H1 (cell line): ENCODE results near the gene SGK2. TPM values are rescaled to one million over a fixed set of nuclear protein-coding genes. Genes with fewer than 3 reads are reported as not detected.
A peak's percentile ranks its signal among the peaks of the same experiment; 100 is the strongest.

Experiments
- CTCF ChIA-PET: fragments of 300-600 bp; sonication (Branson Sonifier 250); formaldehyde crosslinking; loops from one replicate; lab custom pipeline; 2021; ENCODE audit not compliant: partially characterized antibody; lab: Charles Lee
- POLR2A ChIA-PET: fragments of 300-600 bp; sonication (Branson Sonifier 250); formaldehyde crosslinking; loops from one replicate; lab custom pipeline; 2021; ENCODE audit warnings: inconsistent platforms; ENCODE audit not compliant: partially characterized antibody; lab: Charles Lee
- DNase-seq, 2 experiments: peaks; one replicate each; pipeline versions ENCODE4 v3.0.0 to v3.0.0-alpha.2; 2010 to 2022; ENCODE audit warnings: low spot score in 2 of 2, low read depth in 1 of 2, mixed read lengths in 1 of 2
- FAIRE-seq: peaks from 2 replicates; lab custom pipeline; 2011; peaks lifted over from hg19 to GRCh38; lab: Jason Lieb, UNC
- H2AFZ ChIP-seq: 2 replicates; pipeline ENCODE4 v1.8.1; 2012; ENCODE audit warnings: low read length, inconsistent platforms
- H2AK5ac ChIP-seq: 2 replicates; pipeline ENCODE4 v1.6.1; 2013; ENCODE audit warnings: low read depth, low read length
- H2BK120ac ChIP-seq: replicated peaks from 2 replicates; pipeline ENCODE3; 2013; ENCODE audit warnings: low read depth, low read length, inconsistent platforms
- H2BK12ac ChIP-seq: 2 replicates; pipeline ENCODE4 v1.6.1; 2013; ENCODE audit warnings: low read depth, low read length
- H2BK15ac ChIP-seq: 2 replicates; pipeline ENCODE4 v1.6.1; 2013; ENCODE audit warnings: low read length
- H2BK20ac ChIP-seq: 2 replicates; pipeline ENCODE4 v1.6.1; 2013; ENCODE audit warnings: low read length
- H2BK5ac ChIP-seq: 2 replicates; pipeline ENCODE4 v1.6.1; 2013; ENCODE audit warnings: low read depth, low read length
- H3K14ac ChIP-seq: 2 replicates; pipeline ENCODE4 v1.6.1; 2013; ENCODE audit warnings: inconsistent platforms; ENCODE audit not compliant: insufficient read length
- H3K18ac ChIP-seq: 2 replicates; pipeline ENCODE4 v1.6.1; 2013; ENCODE audit warnings: low read length; ENCODE audit errors: extremely low read depth
- H3K23ac ChIP-seq: 2 replicates; pipeline ENCODE4 v1.6.1; 2013; ENCODE audit warnings: inconsistent platforms; ENCODE audit not compliant: insufficient read length
- H3K23me2 ChIP-seq: 2 replicates; pipeline ENCODE4 v1.6.1; 2013; ENCODE audit warnings: low read depth, low read length
- H3K27ac ChIP-seq: 2 replicates; pipeline ENCODE4 v1.6.1; 2011; ENCODE audit warnings: low read depth, low read length, inconsistent platforms
- H3K27me3 ChIP-seq, 4 experiments: replicated peaks in 1 of 4; 1 replicate in 1 of 4; 2 replicates in 3 of 4; pipeline versions ENCODE4 v1.6.1 to v1.8.1; 2011 to 2013; ENCODE audit warnings: low read length in 3 of 4, mild to moderate bottlenecking in 3 of 4, inconsistent platforms in 2 of 4, mixed read lengths in 2 of 4, moderate library complexity in 1 of 4; ENCODE audit not compliant: control insufficient read depth in 3 of 4, insufficient read depth in 3 of 4; ENCODE audit errors: extremely low read depth in 1 of 4
- H3K36me3 ChIP-seq, 4 experiments: 2 replicates each; pipeline versions ENCODE4 v1.6.1 to v1.8.1; 2011 to 2013; ENCODE audit warnings: mild to moderate bottlenecking in 4 of 4, low read length in 3 of 4, moderate library complexity in 2 of 4, control low read depth in 1 of 4, inconsistent platforms in 1 of 4; ENCODE audit not compliant: insufficient read depth in 4 of 4, control insufficient read depth in 2 of 4
- H3K4ac ChIP-seq: replicated peaks from 2 replicates; pipeline ENCODE3; 2013; ENCODE audit warnings: low read length, low read depth, mixed read lengths, inconsistent platforms; ENCODE audit not compliant: insufficient read length
- H3K4me1 ChIP-seq, 4 experiments: replicated peaks in 1 of 4; 1 replicate in 1 of 4; 2 replicates in 3 of 4; pipeline versions ENCODE4 v1.6.1 to v1.8.1; 2011 to 2013; ENCODE audit warnings: low read length in 3 of 4, inconsistent platforms in 2 of 4, mixed read lengths in 1 of 4; ENCODE audit not compliant: insufficient read depth in 4 of 4, control insufficient read depth in 3 of 4
- H3K4me2 ChIP-seq, 2 experiments: 2 replicates each; pipeline versions ENCODE4 v1.6.1 to v1.8.1; 2011 to 2013; ENCODE audit warnings: low read depth in 2 of 2, low read length in 2 of 2, control low read depth in 1 of 2, inconsistent platforms in 1 of 2, mild to moderate bottlenecking in 1 of 2; ENCODE audit not compliant: insufficient read depth in 1 of 2
- H3K4me3 ChIP-seq, 4 experiments: fragments of 200-600, 300-600 bp in 1 of 4; sonication (generic), shearing (Covaris generic), sonication (Bioruptor Twin) in 1 of 4; 2 replicates each; pipeline versions ENCODE4 v1.5.1 to v1.8.1; 2011 to 2016; ENCODE audit warnings: low read length in 4 of 4, low read depth in 3 of 4, control low read depth in 2 of 4, inconsistent platforms in 2 of 4, mild to moderate bottlenecking in 2 of 4, mixed read lengths in 1 of 4, moderate library complexity in 1 of 4; ENCODE audit not compliant: insufficient read depth in 2 of 4; ENCODE audit errors: extremely low read depth in 1 of 4
- H3K56ac ChIP-seq: replicated peaks from 2 replicates; pipeline ENCODE3; 2013; ENCODE audit warnings: low read depth, mild to moderate bottlenecking, mixed read lengths, low read length, inconsistent platforms; ENCODE audit not compliant: insufficient read length
- H3K79me1 ChIP-seq: 2 replicates; pipeline ENCODE4 v1.6.1; 2013; ENCODE audit warnings: low read depth, low read length, control low read depth
- H3K79me2 ChIP-seq, 2 experiments: 2 replicates each; pipeline versions ENCODE4 v1.6.1 to v1.8.1; 2012 to 2013; ENCODE audit warnings: low read length in 2 of 2, mild to moderate bottlenecking in 2 of 2, inconsistent platforms in 1 of 2; ENCODE audit not compliant: insufficient read depth in 2 of 2, control insufficient read depth in 1 of 2
- H3K9ac ChIP-seq, 4 experiments: replicated peaks in 1 of 4; 1 replicate in 1 of 4; 2 replicates in 3 of 4; pipeline versions ENCODE4 v1.6.1 to v1.8.1; 2011 to 2013; ENCODE audit warnings: low read depth in 3 of 4, low read length in 3 of 4, control low read depth in 2 of 4, mild to moderate bottlenecking in 2 of 4, moderate library complexity in 2 of 4, inconsistent platforms in 1 of 4; ENCODE audit errors: extremely low read depth in 1 of 4
- H3K9me3 ChIP-seq, 2 experiments: 2 replicates each; pipeline versions ENCODE4 v1.6.1 to v1.8.1; 2012 to 2013; ENCODE audit warnings: mild to moderate bottlenecking in 2 of 2, moderate library complexity in 2 of 2, control low read depth in 1 of 2, inconsistent platforms in 1 of 2, low read depth in 1 of 2, low read length in 1 of 2, mixed read lengths in 1 of 2; ENCODE audit not compliant: insufficient read depth in 2 of 2
- H4K20me1 ChIP-seq, 2 experiments: replicated peaks in 1 of 2; 2 replicates each; pipeline versions ENCODE3 to v1.8.1; 2011 to 2013; ENCODE audit warnings: inconsistent platforms in 2 of 2, low read length in 2 of 2, mild to moderate bottlenecking in 1 of 2; ENCODE audit not compliant: insufficient read depth in 2 of 2, control insufficient read depth in 1 of 2
- H4K5ac ChIP-seq: 2 replicates; pipeline ENCODE4 v1.6.1; 2013; ENCODE audit warnings: low read length, low read depth, mixed read lengths, inconsistent platforms; ENCODE audit not compliant: insufficient read length
- H4K8ac ChIP-seq: 2 replicates; pipeline ENCODE4 v1.8.0; 2013; ENCODE audit warnings: mild to moderate bottlenecking, moderate library complexity, low read length, inconsistent platforms; ENCODE audit not compliant: insufficient read depth; ENCODE audit errors: extremely low read depth
- H4K91ac ChIP-seq: replicated peaks from 2 replicates; pipeline ENCODE3; 2013; ENCODE audit warnings: low read length, mixed read lengths, inconsistent platforms; ENCODE audit not compliant: insufficient read length
- EGR1 ChIP-seq: IDR thresholded peaks from 2 replicates; pipeline ENCODE4 v1.6.1; 2011; ENCODE audit warnings: low read depth, low read length, borderline replicate concordance
- KDM1A ChIP-seq: fragments of 200-600, 300-600 bp; sonication (generic); IDR thresholded peaks from 2 replicates; pipeline ENCODE4 v1.7.1; 2016; ENCODE audit warnings: mild to moderate bottlenecking, low read length, borderline replicate concordance
- SUZ12 ChIP-seq: fragments of 200-600 bp; sonication (generic); IDR thresholded peaks from 2 replicates; pipeline ENCODE4 v1.6.1; 2012; ENCODE audit warnings: mild to moderate bottlenecking, inconsistent platforms, low read length, moderate library complexity, mixed read lengths
- YY1 ChIP-seq: IDR thresholded peaks from 2 replicates; pipeline ENCODE4 v1.6.1; 2011; ENCODE audit warnings: low read depth, mild to moderate bottlenecking, low read length
- WGBS, 2 experiments: shearing (Covaris generic) in 1 of 2; methylation state at CpG; one replicate each; pipeline versions ENCODE4 v1.1.6 to v1.1.7; 2013 to 2015; ENCODE audit warnings: low lambda C conversion rate in 2 of 2, mixed read lengths in 2 of 2, inconsistent platforms in 1 of 2, low coverage in 1 of 2, missing lambda C conversion rate in 1 of 2; ENCODE audit not compliant: insufficient replicate concordance in 2 of 2, insufficient coverage in 1 of 2, insufficient read length in 1 of 2; ENCODE audit errors: extremely low coverage in 1 of 2, missing lambda C conversion rate in 1 of 2; 5-methylcytosine and 5-hydroxymethylcytosine counted together
- polyA plus RNA-seq, 7 experiments: library from polyadenylated mRNA; depleted of rRNA in 3 of 7; stranded (reverse) in 5 of 7; unstranded in 2 of 7; fragments of >200 nt in 5 of 7; fragments of 200-250 nt in 2 of 7; gene quantifications; 1 replicate in 5 of 7; 2 replicates in 1 of 7; 4 replicates in 1 of 7; pipeline versions ENCODE4 v1.2.1 to v1.2.3, GENCODE V29; 2011 to 2013; ENCODE audit warnings: missing spikeins in 2 of 7, mixed read lengths in 2 of 7
- total RNA-seq: library from RNA; stranded (reverse); fragmentation: NEBNext Ultra II Directional; extraction: Animal tissue kit (Norgen Biotek cat#: 25700); gene quantifications from 2 replicates; pipeline ENCODE4 v1.2.1, GENCODE V29; 2021

SGK2 gene
- total and polyA plus RNA-seq, 2 of the 8 experiments (the other 6 are each of a cell fraction or from before 2014, with no cell fraction given): 0.21 TPM; not detected in 1

DNA sequence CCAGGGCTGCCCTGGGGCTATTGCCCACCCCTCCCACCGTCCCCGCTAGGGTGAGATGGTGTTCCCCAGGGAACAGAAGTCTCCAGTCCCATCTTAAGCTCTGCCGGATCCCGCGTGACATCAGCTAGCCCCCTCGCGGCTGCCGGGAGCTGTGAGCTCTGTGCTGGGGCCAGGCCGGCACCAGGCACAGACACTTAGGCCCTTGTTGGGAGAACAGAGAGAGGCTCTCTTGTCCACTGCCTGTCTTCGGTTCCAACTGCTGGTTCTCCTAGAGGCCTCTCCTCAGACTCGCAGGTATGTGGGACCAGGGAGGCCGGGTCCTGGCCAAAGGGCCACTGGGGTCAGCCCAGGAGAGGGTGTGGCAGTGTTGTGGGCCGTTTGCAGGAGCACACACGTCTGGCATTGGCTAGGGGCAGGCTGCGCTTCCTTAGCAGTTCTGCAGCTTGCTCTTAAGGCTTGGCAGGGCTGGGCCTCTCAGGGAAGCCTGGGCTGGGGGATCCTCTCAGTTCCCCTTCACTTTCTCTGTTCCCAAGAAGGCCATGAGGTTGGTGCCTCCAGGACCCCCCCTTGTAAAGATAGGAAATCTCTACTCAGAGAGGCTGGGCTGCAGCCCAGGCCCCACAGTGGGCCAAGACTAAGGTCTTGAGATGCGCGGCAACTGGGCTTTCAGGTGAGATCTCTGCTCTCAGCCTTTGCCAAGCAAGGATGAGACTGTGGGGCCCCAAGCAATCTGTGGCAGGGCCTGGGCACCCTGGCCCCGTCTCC, 6.3 kb downstream of the SGK2 start:
- Histone ChIP-seq H4K20me1 (no peaks in the 10 kb centered on the region), H3K4me3 (no peak overlapping the region), H3K23me2 (peaks cover 3% of the 10 kb centered on the region), H3K23ac (no peak overlapping the region), H3K56ac (no peak overlapping the region)
- CTCF ChIA-PET: interaction anchor here (1.2 kb wide), 1 partner anchor 27 kb away, joined by 4 read pairs; no protein-coding TSS in a partner anchor
- no peak for TF ChIP-seq YY1
- no peak for TF ChIP-seq SUZ12
- no peak for TF ChIP-seq EGR1
- no peak for TF ChIP-seq KDM1A
- TF ChIP-seq, all 59 proteins: peak for 0
- no peak overlapping the region for H4K5ac ChIP-seq
- no peak overlapping the region for H3K4ac ChIP-seq
- H2AFZ ChIP-seq: no peak overlapping the region; the same call in 1 of the 2 replicates
- FAIRE-seq (no peak), DNase-seq (no peak)
- no peaks in the 10 kb centered on the region for H3K27me3 ChIP-seq
- H3K36me3 ChIP-seq: no peaks in the 10 kb centered on the region
- H3K9ac ChIP-seq: no peak overlapping the region
- H3K9me3 ChIP-seq: no peaks in the 10 kb centered on the region
- no peak overlapping the region for H2BK120ac ChIP-seq
- H2AK5ac ChIP-seq: no peak overlapping the region
- H3K4me1 ChIP-seq: no peaks in the 10 kb centered on the region; a peak in 1 of 7 replicates
- no peak overlapping the region for H2BK15ac ChIP-seq
- H2BK20ac ChIP-seq: no peak overlapping the region
- no peak overlapping the region for H4K91ac ChIP-seq
- H3K79me1 ChIP-seq: no peaks in the 10 kb centered on the region
- H3K27ac ChIP-seq: no peak overlapping the region
- WGBS, 2 experiments: 83% methylated on average over 18 of the region's 18 CpGs; no CpG with 5 or more reads in 1 of the 2 experiments
- H4K8ac ChIP-seq: peak overlapping the region; percentile 79
- no peak overlapping the region for H3K14ac ChIP-seq
- H2BK12ac ChIP-seq: no peak overlapping the region
- no peak overlapping the region for H2BK5ac ChIP-seq
- H3K79me2 ChIP-seq: no peaks in the 10 kb centered on the region
- H3K18ac ChIP-seq: no peak overlapping the region
- POLR2A ChIA-PET: no interaction called here
- H3K4me2 ChIP-seq: no peak overlapping the region
